Measurements from ENCODE around the gene TMEM59L. TPM values are rescaled to one million over a fixed set of nuclear protein-coding genes. Genes with fewer than 3 reads are reported as not detected.

TMEM59L gene
- total RNA-seq, 1 experiment from 2014 or later: 2.4 TPM

DNA sequence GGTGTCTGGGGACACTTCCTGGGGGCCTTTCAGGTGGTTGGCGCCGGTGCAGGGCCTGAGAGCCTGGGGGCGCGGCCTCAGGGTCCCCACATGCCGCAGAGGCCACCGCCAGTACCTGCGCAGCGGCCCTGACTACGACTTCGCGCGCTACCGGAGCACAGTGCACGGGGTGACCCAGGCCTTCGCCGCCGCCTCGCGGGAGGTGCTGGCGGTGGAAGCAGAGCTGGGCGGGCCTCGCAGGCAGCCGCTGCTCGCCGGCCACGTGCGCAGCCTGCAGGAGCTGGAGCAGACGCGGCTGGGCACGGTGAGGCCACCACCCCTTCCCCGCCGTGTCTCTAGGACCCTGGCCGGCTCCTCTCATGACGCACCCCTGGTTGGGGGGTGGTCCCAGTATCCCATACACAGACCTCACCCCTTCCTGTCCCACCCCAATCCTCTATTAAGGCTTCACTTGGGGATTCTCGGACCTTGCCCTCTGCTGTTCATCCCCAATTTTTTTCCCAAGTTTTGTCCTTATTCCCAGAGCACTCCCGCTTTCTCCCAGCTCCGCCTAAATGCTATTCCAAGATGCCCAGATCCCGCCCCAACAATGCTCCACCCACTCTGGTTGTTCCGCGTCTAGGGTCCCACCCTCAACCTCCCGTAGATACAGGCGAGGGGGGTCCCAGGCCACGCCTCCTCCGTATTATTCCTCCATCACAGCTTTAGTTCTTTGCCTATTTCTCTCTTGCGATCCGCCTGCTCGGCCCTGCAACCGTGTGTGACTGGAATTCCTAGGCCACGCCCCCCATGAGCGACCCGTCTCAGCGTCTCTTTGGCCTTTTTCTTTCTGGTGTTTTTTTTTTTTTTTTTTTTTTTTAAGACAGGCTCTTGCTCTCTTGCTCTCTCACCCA, 23.0 kb upstream of the TMEM59L start:
- intact Hi-C loops (cut with micrococcal nuclease; ENCODE audit: unreplicated experiment): loop anchor here (5.0 to 10.0 kb wide), 2 partner anchors 85 to 258 kb away; no protein-coding TSS in a partner anchor
- CTCF ChIA-PET: interaction anchor here (0.6 to 1.5 kb wide), 7 partner anchors 9 to 429 kb away, joined by 3 to 12 read pairs (median 5); no protein-coding TSS in a partner anchor
- Histone ChIP-seq H3K36me3 (ENCODE audit: control insufficient read depth, insufficient read depth, low read length) (no peaks in the 10 kb centered on the region; the same call in 1 of the 2 replicates), H3K4me3 (ENCODE audit: low read depth in 2 of 2, low read length in 2 of 2) (peak overlapping the region; percentile 65 to 70), H3K4me1 (ENCODE audit: control insufficient read depth, insufficient read depth, low read length) (no peaks in the 10 kb centered on the region), H3K27me3 (ENCODE audit: control insufficient read depth, insufficient read depth, low read length) (no peaks in the 10 kb centered on the region), H3K27ac (ENCODE audit: low read length) (peak overlapping the region; percentile 76), H3K9me3 (ENCODE audit: control insufficient read depth, insufficient read depth, low read depth, low read length) (no peaks in the 10 kb centered on the region)
- TF ChIP-seq SIN3A (IDR thresholded peaks at IDR 0.05; ENCODE audit: borderline replicate concordance, insufficient read depth, low read depth, low read length) (no peak), POLR2AphosphoS5 (IDR thresholded peaks at IDR 0.05; ENCODE audit: low read depth, low read length) (no peak), TCF7L2 (IDR thresholded peaks at IDR 0.05; ENCODE audit: low read depth, low read length) (no peak)
- TF ChIP-seq, protein P1, sequence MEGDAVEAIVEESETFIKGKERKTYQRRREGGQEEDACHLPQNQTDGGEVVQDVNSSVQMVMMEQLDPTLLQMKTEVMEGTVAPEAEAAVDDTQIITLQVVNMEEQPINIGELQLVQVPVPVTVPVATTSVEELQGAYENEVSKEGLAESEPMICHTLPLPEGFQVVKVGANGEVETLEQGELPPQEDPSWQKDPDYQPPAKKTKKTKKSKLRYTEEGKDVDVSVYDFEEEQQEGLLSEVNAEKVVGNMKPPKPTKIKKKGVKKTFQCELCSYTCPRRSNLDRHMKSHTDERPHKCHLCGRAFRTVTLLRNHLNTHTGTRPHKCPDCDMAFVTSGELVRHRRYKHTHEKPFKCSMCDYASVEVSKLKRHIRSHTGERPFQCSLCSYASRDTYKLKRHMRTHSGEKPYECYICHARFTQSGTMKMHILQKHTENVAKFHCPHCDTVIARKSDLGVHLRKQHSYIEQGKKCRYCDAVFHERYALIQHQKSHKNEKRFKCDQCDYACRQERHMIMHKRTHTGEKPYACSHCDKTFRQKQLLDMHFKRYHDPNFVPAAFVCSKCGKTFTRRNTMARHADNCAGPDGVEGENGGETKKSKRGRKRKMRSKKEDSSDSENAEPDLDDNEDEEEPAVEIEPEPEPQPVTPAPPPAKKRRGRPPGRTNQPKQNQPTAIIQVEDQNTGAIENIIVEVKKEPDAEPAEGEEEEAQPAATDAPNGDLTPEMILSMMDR (IDR thresholded peaks at IDR 0.05): no peak
- TF ChIP-seq, protein P2, sequence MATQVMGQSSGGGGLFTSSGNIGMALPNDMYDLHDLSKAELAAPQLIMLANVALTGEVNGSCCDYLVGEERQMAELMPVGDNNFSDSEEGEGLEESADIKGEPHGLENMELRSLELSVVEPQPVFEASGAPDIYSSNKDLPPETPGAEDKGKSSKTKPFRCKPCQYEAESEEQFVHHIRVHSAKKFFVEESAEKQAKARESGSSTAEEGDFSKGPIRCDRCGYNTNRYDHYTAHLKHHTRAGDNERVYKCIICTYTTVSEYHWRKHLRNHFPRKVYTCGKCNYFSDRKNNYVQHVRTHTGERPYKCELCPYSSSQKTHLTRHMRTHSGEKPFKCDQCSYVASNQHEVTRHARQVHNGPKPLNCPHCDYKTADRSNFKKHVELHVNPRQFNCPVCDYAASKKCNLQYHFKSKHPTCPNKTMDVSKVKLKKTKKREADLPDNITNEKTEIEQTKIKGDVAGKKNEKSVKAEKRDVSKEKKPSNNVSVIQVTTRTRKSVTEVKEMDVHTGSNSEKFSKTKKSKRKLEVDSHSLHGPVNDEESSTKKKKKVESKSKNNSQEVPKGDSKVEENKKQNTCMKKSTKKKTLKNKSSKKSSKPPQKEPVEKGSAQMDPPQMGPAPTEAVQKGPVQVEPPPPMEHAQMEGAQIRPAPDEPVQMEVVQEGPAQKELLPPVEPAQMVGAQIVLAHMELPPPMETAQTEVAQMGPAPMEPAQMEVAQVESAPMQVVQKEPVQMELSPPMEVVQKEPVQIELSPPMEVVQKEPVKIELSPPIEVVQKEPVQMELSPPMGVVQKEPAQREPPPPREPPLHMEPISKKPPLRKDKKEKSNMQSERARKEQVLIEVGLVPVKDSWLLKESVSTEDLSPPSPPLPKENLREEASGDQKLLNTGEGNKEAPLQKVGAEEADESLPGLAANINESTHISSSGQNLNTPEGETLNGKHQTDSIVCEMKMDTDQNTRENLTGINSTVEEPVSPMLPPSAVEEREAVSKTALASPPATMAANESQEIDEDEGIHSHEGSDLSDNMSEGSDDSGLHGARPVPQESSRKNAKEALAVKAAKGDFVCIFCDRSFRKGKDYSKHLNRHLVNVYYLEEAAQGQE (IDR thresholded peaks at IDR 0.05; ENCODE audit: insufficient read depth in 1 of 2, low read depth in 2 of 2, low read length in 1 of 2): no peak
- DNase-seq (ENCODE audit: low read depth, low spot score): peak; percentile 50
- no TSS peak for BruUV-seq (replicated peaks)
- in situ Hi-C loops (cut with HindIII; ENCODE audit: low pct_unique_long_range_greater_than_20kb, low sequenced_read_pairs): no loop called here
- POLR2A ChIA-PET: no interaction called here
- peak; percentile 67 for ATAC-seq

DNA sequence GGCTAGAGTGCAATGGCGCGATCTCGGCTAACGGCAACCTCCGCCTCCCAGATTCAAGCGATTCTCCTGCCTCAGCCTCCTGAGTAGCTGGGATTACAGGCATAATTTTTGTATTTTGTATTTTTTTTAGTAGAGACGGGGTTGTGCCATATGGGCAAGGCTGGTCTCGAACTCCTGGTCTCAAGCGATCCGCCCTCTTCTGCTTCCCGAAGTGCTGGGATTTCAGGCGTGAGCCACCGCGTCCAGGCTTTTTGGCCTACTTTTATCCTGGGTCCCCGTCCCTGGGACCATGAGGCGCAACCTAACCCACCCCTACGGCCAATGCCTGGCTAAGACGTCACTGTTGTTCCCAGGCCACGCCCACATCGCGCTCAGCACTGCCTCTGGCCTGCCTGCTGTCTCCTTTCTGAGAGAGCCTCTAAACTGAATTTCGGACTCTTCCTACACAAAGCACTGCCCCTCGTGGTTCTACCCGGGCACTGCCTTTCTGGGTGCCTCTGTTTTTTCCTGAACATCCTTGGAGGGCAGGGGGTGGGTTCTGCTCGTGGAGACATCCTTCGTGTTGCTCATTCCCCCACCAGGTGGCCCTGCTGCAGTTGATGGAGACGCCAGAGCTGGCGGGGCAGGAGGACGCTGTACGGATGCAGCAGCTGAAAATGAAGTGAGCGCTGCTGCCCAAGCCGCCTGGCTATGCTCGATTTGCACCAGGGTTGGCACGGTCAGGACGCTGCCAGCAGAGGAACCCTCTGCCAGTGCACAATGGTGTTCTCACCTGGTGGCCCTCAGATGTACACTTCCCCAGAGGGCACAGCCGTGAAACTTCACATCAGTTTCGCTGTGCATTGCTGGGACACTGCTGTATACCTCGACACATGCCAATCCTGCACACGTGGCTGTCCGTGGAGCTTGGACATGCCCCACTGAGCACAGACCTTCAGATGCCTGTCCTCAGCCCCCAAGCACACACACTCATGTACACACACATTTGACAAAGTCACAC, 22.1 kb upstream of the TMEM59L start:
- no peaks in the 10 kb centered on the region for H3K27me3 ChIP-seq (ENCODE audit: control insufficient read depth, insufficient read depth, low read length)
- TSS peak; percentile 85 for BruUV-seq (replicated peaks)
- H3K27ac ChIP-seq (ENCODE audit: low read length): peak overlapping the region; percentile 76
- ChIA-PET POLR2A (no interaction called here), CTCF (interaction anchor here (0.7 kb wide), 2 partner anchors 102 to 430 kb away, joined by 5 to 8 read pairs; no protein-coding TSS in a partner anchor)
- H3K36me3 ChIP-seq (ENCODE audit: control insufficient read depth, insufficient read depth, low read length): no peaks in the 10 kb centered on the region; the same call in 1 of the 2 replicates
- peak; percentile 75 for DNase-seq (ENCODE audit: low read depth, low spot score)
- peak overlapping the region; percentile 65 to 70 for H3K4me3 ChIP-seq (ENCODE audit: low read depth in 2 of 2, low read length in 2 of 2)
- H3K4me1 ChIP-seq (ENCODE audit: control insufficient read depth, insufficient read depth, low read length): no peaks in the 10 kb centered on the region
- in situ Hi-C loops (cut with HindIII; ENCODE audit: low pct_unique_long_range_greater_than_20kb, low sequenced_read_pairs) (no loop called here), intact Hi-C loops (cut with micrococcal nuclease; ENCODE audit: unreplicated experiment) (loop anchor here (5.0 to 10.0 kb wide), 2 partner anchors 84 to 257 kb away; no protein-coding TSS in a partner anchor)
- TF ChIP-seq, protein P1 (IDR thresholded peaks at IDR 0.05): peak; percentile 79
- TF ChIP-seq POLR2AphosphoS5 (IDR thresholded peaks at IDR 0.05; ENCODE audit: low read depth, low read length): 0 out of 2 replicates have a peak, but pooled peaks have one; percentile 14
- TF ChIP-seq SIN3A (IDR thresholded peaks at IDR 0.05; ENCODE audit: borderline replicate concordance, insufficient read depth, low read depth, low read length): no peak
- no peak for TF ChIP-seq TCF7L2 (IDR thresholded peaks at IDR 0.05; ENCODE audit: low read depth, low read length)
- H3K9me3 ChIP-seq (ENCODE audit: control insufficient read depth, insufficient read depth, low read depth, low read length): no peaks in the 10 kb centered on the region
- ATAC-seq: peak; percentile 76

All from Panc1 (cell line).